GM18861 (cell line): ENCODE measurements around the gene SRGAP3.
"Not testable (repeated sequence)": the region's sequence is repeated elsewhere in the genome, so short reads cannot be mapped to it uniquely, and the experiment has no call there.

Experiments used
- ATAC-seq: cut with Tn5 transposase; IDR thresholded peaks from one replicate; pipeline ENCODE4 v1.9.1; 2021; ENCODE audit not compliant: unreplicated experiment

SRGAP3 gene

DNA sequence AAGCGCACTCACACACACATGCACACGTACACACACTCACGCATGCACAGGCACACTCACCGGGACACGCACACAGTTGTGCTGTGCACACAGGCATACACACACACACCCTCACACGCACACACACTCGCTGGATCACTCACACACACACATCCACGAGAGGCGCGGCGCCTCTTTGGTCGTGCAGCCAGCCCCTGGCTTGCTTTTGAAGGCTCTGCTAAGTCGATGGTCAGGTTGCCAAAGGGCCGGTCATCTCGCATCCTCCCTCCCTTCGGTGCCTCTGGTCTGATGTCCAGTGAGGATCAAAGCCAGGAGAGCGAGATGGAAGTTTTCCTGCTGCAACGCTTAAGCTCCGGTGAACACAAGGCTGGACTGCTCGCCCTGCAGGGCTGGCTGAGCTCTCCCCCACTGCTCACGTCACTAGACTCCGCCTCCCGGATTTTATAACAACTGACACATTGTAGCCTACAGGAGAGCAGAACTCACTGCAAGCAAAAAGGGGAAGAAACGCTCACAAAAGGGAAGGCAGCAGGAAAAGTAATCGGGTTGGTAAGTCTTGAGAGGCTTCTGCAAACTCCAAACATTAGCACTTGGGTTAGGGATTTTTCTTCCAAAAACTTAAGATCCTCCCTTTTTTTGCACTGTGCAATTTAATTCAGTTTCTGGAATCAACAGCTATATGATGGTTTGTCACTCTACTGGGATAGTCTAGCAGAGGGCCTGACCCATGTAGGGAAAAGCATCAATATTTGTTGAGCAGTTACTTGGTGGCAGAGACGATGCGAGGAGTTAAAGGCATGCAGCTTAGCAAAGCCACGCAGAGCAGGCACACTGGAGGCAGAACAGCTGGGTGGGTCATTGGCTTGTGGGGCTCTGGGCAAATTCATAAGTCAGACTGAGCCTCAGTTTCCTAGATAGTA is at the start of gene SRGAP3:
SRGAP3 (minus strand) TSS at position 374 of the 920 bp plus-strand sequence. CDS start 695 bp downstream, outside the sequence.
- ATAC-seq = peak; percentile 100

DNA sequence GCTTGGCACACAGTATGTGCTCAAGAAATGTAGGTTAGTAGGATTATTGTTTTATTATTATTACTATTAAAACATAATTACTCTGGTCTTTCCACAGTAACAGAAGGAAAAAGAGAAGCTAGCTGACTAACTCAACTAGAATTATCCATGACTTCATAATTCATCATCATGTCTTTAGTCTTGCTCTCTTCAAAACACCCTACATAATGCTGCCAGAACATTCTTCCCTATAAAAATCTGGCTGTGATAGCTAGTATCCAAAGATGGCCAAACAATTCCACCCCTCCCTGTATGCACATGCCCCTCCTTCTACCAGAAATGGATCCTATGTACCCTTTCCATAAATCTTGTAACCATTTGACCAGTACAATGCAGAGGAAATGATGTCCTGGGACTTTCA is 48.8 kb upstream of the SRGAP3 start:
- no peak for ATAC-seq

DNA sequence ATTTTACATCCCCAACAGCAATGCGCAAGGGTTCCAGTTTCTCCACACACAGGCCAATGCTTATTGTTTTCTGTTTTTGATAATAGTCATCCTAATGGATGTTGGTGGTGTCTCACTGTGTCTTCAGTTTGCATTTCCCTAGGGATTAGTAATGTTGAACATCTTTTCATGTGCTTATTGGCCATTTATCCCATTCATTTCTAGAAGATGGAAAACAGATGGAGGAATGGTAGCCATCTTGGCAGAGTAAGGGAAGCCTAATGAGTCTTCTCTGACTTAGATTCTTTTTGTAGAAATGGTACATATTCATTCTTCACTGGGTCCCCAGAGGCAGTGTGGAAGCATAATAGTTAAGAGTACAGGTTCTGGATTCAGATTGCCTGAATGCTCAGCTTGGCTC is 46.8 kb upstream of the SRGAP3 start:
- no peak for ATAC-seq

- ATAC-seq = no peak
These were observed 45.6 kb upstream of the SRGAP3 start for GRCh38 chr3:9295007-9295406.

- ATAC-seq = not testable (repeated sequence)
These were observed 44.5 kb upstream of the SRGAP3 start for GRCh38 chr3:9293953-9294352.

GRCh38 chr3:9293076-9293475 is 43.6 kb upstream of the SRGAP3 start:
- no peak for ATAC-seq

GRCh38 chr3:9292516-9292915 is 43.1 kb upstream of the SRGAP3 start:
- ATAC-seq = no peak

DNA sequence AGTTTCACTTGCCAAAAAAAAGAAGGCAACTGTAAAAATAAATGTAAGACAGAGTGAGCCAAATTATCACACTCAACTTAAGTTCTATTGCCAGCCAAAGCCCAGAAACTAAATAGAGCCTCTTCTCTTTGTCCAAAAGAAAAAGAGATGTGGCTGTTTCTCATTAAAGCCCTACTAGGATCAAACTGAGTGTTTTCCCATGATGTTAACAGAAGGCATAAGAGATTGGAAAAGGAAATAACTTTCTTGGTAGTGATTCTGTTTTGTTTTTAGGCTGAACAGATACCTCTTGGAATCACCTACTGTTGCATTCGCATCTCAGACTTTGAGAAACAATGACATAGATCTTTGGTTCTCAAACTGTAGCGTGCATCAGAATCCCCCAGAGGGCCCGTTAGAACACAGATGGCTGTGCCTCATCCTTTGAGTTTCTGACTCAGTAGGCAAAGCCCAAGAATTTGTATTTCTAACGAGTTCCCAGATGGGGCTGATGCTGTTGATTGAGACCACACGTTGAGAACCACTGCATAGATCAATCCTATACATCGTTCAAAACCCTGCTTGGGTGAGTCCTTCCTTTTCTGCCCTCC is 42.5 kb upstream of the SRGAP3 start:
- no peak for ATAC-seq

- ATAC-seq = no peak
These were observed 41.1 kb upstream of the SRGAP3 start for GRCh38 chr3:9290566-9290965.

- ATAC-seq = not testable (repeated sequence)
These were observed 32.1 kb upstream of the SRGAP3 start for GRCh38 chr3:9281533-9281932.

GRCh38 chr3:9280451-9281219 is 31.2 kb upstream of the SRGAP3 start:
- no peak for ATAC-seq

- ATAC-seq = no peak
These were observed 30.5 kb upstream of the SRGAP3 start for GRCh38 chr3:9279966-9280365.

- no peak for ATAC-seq
These were observed 29.1 kb upstream of the SRGAP3 start for GRCh38 chr3:9278498-9278897.

GRCh38 chr3:9278085-9278484 is 28.6 kb upstream of the SRGAP3 start:
- ATAC-seq = no peak

DNA sequence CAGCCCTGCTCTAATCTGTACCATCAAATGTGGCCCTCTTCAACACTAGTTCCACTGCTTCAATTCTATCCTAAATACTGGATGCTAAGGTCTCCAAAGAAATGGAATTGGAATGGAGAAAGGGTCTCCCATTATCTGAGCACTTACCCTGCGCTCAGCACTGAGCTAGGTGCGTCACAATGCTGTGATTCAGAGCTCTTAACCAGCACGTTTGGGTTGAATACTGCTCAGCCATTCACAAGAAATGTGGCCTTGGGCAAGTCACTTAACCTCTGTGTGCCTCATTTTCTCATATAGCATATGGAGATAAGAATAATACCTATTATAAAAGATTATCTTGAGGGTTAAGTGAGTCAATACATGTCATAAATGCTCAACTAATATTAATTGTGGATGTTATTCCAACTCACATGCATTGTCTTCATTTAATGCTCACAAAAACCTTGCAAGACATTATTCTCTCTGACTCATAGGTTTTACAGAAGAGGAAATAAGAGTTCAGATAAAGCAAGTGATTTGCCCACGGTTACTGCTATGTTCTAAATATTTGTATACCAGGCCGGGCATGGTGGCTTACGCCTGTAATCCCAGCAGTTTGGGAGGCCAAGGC is 27.4 kb upstream of the SRGAP3 start:
- no peak for ATAC-seq

GRCh38 chr3:9271903-9272302 is 22.5 kb upstream of the SRGAP3 start:
- no peak for ATAC-seq

DNA sequence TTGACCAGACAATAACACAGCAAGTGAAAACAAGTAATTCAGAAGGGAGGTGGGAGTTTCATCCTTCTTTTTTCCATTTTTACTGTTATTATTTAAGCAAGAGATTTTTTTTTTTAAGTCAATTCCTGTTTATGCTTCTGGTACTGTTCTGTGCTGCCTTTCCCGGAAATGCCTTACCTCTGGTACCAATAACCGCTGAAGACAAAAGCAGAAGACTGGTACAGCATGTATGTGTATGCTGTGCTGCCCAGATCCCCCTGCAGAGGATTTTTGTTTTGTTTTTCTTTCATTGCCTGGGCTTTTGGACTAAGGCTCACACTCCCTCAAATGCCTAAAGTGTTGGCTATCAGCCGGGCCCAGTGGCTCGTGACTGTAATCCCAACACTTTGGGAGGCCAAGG is 21.3 kb upstream of the SRGAP3 start:
- ATAC-seq = no peak

- no peak for ATAC-seq
These were observed 17.3 kb upstream of the SRGAP3 start for GRCh38 chr3:9266716-9267115.

GRCh38 chr3:9260305-9260704 is 10.9 kb upstream of the SRGAP3 start:
- ATAC-seq = no peak

DNA sequence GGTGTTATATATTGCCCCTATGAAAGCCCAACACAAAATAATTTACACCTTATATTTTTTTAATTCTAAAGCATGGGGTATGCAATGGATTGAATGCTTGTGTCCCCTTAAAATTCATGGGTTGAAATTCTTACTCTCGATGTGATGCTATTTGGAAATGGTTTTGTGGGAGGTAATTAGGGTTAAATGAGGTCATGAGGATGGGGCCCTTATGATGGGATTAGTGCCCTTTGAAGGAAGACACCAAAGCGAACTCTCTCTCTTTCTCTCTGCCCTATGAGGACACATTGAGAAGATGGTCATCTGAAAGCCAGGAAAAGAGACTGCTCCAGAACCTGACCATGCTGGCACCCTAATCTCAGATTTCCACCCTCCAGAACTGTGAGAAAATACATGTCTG is 7.6 kb upstream of the SRGAP3 start:
- ATAC-seq = no peak

DNA sequence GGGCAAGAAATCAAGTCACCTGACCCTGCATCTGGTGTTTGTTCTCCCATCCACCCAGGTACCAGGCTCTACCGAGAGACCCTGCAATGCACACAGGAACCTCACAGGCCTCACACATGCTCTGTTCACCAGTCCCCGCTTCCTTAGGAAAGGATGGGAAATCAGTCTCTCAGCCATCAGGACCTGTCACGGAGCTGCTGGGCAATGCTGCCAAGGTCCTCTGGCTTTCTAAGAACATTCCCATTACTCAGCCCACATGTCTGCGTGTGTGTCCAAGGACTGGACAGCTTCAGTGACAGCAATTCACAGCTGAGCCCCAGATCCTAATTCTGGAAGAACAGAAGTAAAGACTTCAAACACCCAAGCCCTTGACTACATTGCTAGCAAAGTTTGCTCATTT is 6.5 kb upstream of the SRGAP3 start:
- no peak for ATAC-seq
